ENCODE measurements around the gene SPANXN1. TPM values are rescaled to one million over a fixed set of nuclear protein-coding genes. Genes with fewer than 3 reads are reported as not detected.
"Not testable (repeated sequence)": the region's sequence is repeated elsewhere in the genome, so short reads cannot be mapped to it uniquely, and the experiment has no call there.

Gene SPANXN1, protein sequence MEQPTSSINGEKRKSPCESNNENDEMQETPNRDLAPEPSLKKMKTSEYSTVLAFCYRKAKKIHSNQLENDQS
- not detected for polyA plus RNA-seq (ENCODE audit: insufficient read length)

DNA sequence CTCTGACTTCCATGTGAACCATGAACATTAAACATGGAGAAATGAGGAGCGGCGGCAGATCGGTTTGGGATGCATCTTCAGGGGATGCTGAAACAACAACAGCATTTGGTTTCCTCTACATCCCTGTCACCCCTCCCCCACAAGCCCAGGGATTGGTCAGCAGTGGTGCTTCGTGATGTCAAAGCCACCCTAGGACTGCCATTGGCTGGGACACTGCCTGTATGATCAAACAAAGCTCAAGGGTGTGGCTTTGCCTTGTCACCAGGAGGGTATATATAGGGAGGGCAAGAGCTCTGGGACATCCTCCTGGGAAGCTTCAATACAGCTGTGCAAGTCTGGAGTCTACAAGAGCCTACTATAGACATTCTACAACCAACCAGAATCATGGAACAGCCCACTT, at the start of gene SPANXN1:
Gene SPANXN1 (plus strand): TSS at position 301 of the 400 bp plus-strand sequence. CDS start 84 bp downstream, at position 385.
- DNase-seq (ENCODE audit: low read depth) = not testable (repeated sequence)

DNA sequence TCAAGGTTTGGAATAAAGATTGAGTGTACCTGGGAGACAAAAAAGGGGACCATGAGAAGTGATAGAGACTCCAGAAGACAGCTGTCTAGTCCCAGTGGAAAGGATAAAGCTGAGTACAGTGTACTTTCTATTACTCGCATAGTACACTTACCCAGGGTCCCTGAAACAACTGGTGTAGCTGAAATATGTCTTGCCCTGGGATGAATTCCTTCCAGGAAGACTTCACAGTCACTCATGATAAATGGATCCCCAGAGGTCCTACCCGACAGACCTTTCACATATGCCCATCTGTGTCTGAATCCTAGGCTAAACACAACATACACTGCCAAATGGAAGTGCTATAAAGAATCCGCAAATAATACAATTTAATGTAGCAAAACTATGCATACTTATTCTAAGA, 48.2 kb upstream of the SPANXN1 start:
- no peak for DNase-seq (ENCODE audit: low read depth)

DNA sequence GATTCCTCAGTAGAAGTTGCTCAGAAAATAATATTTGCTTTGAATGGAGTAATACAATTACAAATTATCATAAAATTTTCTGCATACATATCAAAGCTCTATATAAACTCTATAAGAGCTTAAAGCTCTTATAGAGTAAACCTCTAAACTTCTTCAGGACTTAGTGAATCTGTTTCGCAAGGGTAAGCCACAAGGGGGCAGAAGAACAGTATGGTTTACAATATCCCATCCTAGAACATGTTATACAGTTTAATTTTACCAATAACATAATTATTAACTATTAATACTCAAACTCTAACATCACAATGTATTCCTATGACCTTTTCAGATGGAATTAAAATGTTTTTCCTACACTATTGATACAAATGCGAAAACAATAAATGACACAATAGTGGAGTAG, 33.8 kb upstream of the SPANXN1 start:
- no peak for DNase-seq (ENCODE audit: low read depth)

DNA sequence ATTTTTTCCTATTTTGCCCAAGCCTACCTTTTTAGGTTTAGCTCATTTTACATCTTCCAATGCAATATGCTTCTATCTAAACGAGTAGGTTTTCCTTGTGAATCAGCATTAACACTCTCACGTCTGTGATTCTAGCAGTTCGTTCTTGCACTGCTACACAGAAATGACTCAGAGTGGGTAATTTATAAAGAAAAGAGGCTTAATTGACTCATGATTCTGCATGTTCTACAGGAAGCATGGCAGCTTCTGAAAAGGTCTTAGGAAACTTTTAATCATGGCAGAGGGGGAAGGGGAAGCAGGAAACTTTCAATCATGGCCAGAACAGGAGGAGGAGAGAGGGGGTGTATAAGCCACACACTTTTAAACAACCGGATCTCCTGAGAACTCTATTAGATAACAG, 44.9 kb downstream of the SPANXN1 start:
- no peak for DNase-seq (ENCODE audit: low read depth)

All from forelimb muscle (tissue), 1 donor.